ENCODE measurements around the gene CUL5. TPM values are rescaled to one million over a fixed set of nuclear protein-coding genes. Genes with fewer than 3 reads are reported as not detected.

Gene CUL5
- total RNA-seq, 2 experiments from 2014 or later: 18.8 to 39.7 TPM

- ChIA-PET CTCF (ENCODE audit: unreplicated experiment) (no interaction called here), POLR2A (no interaction called here)
- H2AFZ ChIP-seq (ENCODE audit: low read length): no peak overlapping the region
- intact Hi-C loops (cut with micrococcal nuclease; ENCODE audit: unreplicated experiment): no loop called here
- H4K20me1 ChIP-seq (ENCODE audit: insufficient read depth, low read length): no peaks in the 10 kb centered on the region
- H3K27ac ChIP-seq (ENCODE audit: low read depth, low read length, poor library complexity, severe bottlenecking): no peak overlapping the region
- H3K36me3 ChIP-seq (ENCODE audit: insufficient read depth, low read length): peaks cover 74% of the 10 kb centered on the region
- no peaks in the 10 kb centered on the region for H3K4me1 ChIP-seq (ENCODE audit: insufficient read depth, low read length, poor library complexity, severe bottlenecking)
- no peaks in the 10 kb centered on the region for H3K79me2 ChIP-seq (ENCODE audit: insufficient read depth, low read depth, low read length)
- H3K9me3 ChIP-seq (ENCODE audit: low read length): no peaks in the 10 kb centered on the region
- no peak for DNase-seq (ENCODE audit: low spot score)
- BruUV-seq (replicated peaks): no TSS peak
- no peak overlapping the region for H3K4me2 ChIP-seq (ENCODE audit: low read length)
- no peak overlapping the region for H3K4me3 ChIP-seq (ENCODE audit: low read depth, low read length, poor library complexity, severe bottlenecking)
- no peak for TF ChIP-seq EZH2phosphoT487 (IDR thresholded peaks at IDR 0.05; ENCODE audit: borderline replicate concordance, low read depth, low read length)
- no peak for TF ChIP-seq CTCF (conservative IDR thresholded peaks at IDR 0.05; ENCODE audit: low read length)
- no peaks in the 10 kb centered on the region for H3K9me2 ChIP-seq (ENCODE audit: insufficient read depth, low read length)
Observed at GRCh38 chr11:108101090-108101775, 92.5 kb downstream of the CUL5 start.

- H2AFZ ChIP-seq (ENCODE audit: low read length): no peak overlapping the region
- H3K9me3 ChIP-seq (ENCODE audit: low read length): no peaks in the 10 kb centered on the region
- no peak overlapping the region for H3K27ac ChIP-seq (ENCODE audit: low read depth, low read length, poor library complexity, severe bottlenecking)
- H3K4me3 ChIP-seq (ENCODE audit: low read depth, low read length, poor library complexity, severe bottlenecking): no peak overlapping the region
- BruUV-seq (replicated peaks): no TSS peak
- peak; percentile 10 for DNase-seq (ENCODE audit: low spot score)
- no peaks in the 10 kb centered on the region for H4K20me1 ChIP-seq (ENCODE audit: insufficient read depth, low read length)
- no peaks in the 10 kb centered on the region for H3K4me1 ChIP-seq (ENCODE audit: insufficient read depth, low read length, poor library complexity, severe bottlenecking)
- intact Hi-C loops (cut with micrococcal nuclease; ENCODE audit: unreplicated experiment): loop anchor here (10.0 kb wide), 1 partner anchor 304 kb away; no protein-coding TSS in a partner anchor
- ChIA-PET CTCF (ENCODE audit: unreplicated experiment) (no interaction called here), POLR2A (no interaction called here)
- no peaks in the 10 kb centered on the region for H3K9me2 ChIP-seq (ENCODE audit: insufficient read depth, low read length)
- H3K4me2 ChIP-seq (ENCODE audit: low read length): no peak overlapping the region
- peak; percentile 55; the same call in 1 of the 2 replicates for TF ChIP-seq CTCF (conservative IDR thresholded peaks at IDR 0.05; ENCODE audit: low read length)
- TF ChIP-seq EZH2phosphoT487 (IDR thresholded peaks at IDR 0.05; ENCODE audit: borderline replicate concordance, low read depth, low read length): no peak
- no peaks in the 10 kb centered on the region for H3K79me2 ChIP-seq (ENCODE audit: insufficient read depth, low read depth, low read length)
- H3K36me3 ChIP-seq (ENCODE audit: insufficient read depth, low read length): peaks cover 4% of the 10 kb centered on the region; the same call in 1 of the 2 replicates
Observed at GRCh38 chr11:108111126-108111525, 102.4 kb downstream of the CUL5 start.

- H3K9me3 ChIP-seq (ENCODE audit: low read length): no peaks in the 10 kb centered on the region
- DNase-seq (ENCODE audit: low spot score): no peak
- no peaks in the 10 kb centered on the region for H3K79me2 ChIP-seq (ENCODE audit: insufficient read depth, low read depth, low read length)
- no peak overlapping the region for H3K4me2 ChIP-seq (ENCODE audit: low read length)
- ChIA-PET POLR2A (interaction anchor here (0.6 kb wide), 1 partner anchor 114 kb away, joined by 3 read pairs; no protein-coding TSS in a partner anchor), CTCF (ENCODE audit: unreplicated experiment) (no interaction called here)
- intact Hi-C loops (cut with micrococcal nuclease; ENCODE audit: unreplicated experiment): loop anchor here (10.0 kb wide), 1 partner anchor 303 kb away; no protein-coding TSS in a partner anchor
- TF ChIP-seq EZH2phosphoT487 (IDR thresholded peaks at IDR 0.05; ENCODE audit: borderline replicate concordance, low read depth, low read length): no peak
- TF ChIP-seq CTCF (conservative IDR thresholded peaks at IDR 0.05; ENCODE audit: low read length): no peak
- no peaks in the 10 kb centered on the region for H4K20me1 ChIP-seq (ENCODE audit: insufficient read depth, low read length)
- H3K4me1 ChIP-seq (ENCODE audit: insufficient read depth, low read length, poor library complexity, severe bottlenecking): no peaks in the 10 kb centered on the region
- no peak overlapping the region for H2AFZ ChIP-seq (ENCODE audit: low read length)
- 0 out of 2 replicates have a peak, but pooled peaks cover 4% of the 10 kb centered on the region for H3K36me3 ChIP-seq (ENCODE audit: insufficient read depth, low read length)
- no peaks in the 10 kb centered on the region for H3K9me2 ChIP-seq (ENCODE audit: insufficient read depth, low read length)
- BruUV-seq (replicated peaks): no TSS peak
- H3K4me3 ChIP-seq (ENCODE audit: low read depth, low read length, poor library complexity, severe bottlenecking): no peak overlapping the region
- no peak overlapping the region for H3K27ac ChIP-seq (ENCODE audit: low read depth, low read length, poor library complexity, severe bottlenecking)
Observed at GRCh38 chr11:108112057-108112456, 103.4 kb downstream of the CUL5 start.
